A673 (cell line): ENCODE measurements around the gene VWA8.

ENCODE experiments used
- EZH2 ChIP-seq: fragments of 200-600 bp; sonication (generic); IDR thresholded peaks from 2 replicates; pipeline ENCODE4 v1.6.1; 2017; ENCODE audit warnings: borderline replicate concordance, low read depth, mild to moderate bottlenecking, mixed read lengths, antibody characterized with exemption, low read length; ENCODE audit not compliant: poor library complexity, severe bottlenecking
- TF ChIP-seq, protein P1 (sequence below): fragments of 300-800, 200-600 bp; sonication (generic); conservative IDR thresholded peaks from 2 replicates; pipeline ENCODE4 v1.5.1; 2017; ENCODE audit warnings: low read depth, mild to moderate bottlenecking, antibody characterized with exemption, low read length, moderate library complexity, mixed read lengths

DNA sequence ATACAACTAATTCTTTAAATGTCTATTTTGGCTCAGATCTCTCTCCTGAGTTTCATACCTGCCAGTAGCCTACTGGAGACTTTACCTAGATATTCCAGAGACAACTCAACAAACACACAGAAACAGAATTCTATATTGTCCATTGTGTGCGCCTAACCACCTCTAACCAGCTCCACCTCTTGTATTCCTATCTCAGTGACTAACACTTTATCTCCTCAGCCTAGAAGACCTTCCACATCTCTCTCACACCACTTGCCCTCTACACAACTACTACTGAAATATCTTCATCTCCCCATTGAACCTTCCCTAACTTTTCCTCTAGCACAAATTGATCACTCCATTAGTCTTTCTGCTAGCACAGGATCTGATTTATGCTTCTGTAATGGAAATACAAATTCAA is 6.7 kb downstream of the VWA8 start:
- TF ChIP-seq, protein P1, sequence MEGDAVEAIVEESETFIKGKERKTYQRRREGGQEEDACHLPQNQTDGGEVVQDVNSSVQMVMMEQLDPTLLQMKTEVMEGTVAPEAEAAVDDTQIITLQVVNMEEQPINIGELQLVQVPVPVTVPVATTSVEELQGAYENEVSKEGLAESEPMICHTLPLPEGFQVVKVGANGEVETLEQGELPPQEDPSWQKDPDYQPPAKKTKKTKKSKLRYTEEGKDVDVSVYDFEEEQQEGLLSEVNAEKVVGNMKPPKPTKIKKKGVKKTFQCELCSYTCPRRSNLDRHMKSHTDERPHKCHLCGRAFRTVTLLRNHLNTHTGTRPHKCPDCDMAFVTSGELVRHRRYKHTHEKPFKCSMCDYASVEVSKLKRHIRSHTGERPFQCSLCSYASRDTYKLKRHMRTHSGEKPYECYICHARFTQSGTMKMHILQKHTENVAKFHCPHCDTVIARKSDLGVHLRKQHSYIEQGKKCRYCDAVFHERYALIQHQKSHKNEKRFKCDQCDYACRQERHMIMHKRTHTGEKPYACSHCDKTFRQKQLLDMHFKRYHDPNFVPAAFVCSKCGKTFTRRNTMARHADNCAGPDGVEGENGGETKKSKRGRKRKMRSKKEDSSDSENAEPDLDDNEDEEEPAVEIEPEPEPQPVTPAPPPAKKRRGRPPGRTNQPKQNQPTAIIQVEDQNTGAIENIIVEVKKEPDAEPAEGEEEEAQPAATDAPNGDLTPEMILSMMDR = no peak
- no peak for TF ChIP-seq EZH2
